ENCODE measurements around the gene OR12D1. TPM values are rescaled to one million over a fixed set of nuclear protein-coding genes. Genes with fewer than 3 reads are reported as not detected.
"Not testable (repeated sequence)": the region's sequence is repeated elsewhere in the genome, so short reads cannot be mapped to it uniquely, and the experiment has no call there.

The OR12D1 gene
- not detected in 2 replicates for total RNA-seq

DNA sequence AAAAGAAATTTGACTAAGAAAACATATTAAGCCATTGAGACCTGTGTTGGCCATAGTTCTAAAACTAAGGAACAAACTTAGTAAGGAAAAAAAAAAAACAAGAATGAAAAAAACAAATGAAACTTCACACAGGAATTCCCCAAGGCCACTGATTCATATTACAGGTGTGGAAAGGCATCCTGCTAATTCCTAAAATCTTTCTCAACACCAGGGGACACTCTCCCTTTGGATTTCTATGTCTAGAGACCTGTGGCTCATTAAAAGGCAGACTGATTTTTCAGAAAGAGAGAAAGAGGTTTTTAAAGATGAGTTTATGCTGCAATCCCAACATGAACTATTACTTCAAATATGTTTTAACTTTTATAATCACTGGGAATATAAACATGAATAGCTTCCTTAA is at the start of gene OR12D1:
Gene OR12D1, plus strand, starts transcription at position 341 of the 400 bp plus-strand sequence.
- intact Hi-C loops (cut with micrococcal nuclease), result no loop called here

DNA sequence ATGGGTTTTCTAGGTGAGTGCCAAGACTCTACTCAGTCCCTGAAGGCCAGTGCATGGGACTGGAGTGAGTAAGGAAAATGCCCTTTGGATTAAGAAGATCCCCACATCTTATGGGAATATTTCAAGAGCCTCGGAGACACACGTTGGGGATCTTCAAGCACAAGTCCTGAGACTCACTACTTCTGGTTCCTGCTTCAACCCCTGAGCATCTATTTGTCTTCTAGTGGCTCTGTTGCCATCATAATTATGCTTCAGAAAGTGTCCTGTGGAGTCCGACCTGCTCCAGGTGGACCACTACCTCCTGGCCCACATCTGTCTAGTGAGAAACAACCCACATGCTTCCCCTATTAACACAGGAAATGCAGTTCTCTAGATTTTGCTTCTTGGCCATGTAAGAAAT is 46.0 kb upstream of the OR12D1 start, which contains the start of gene OR5V1:
Gene OR5V1, minus strand, starts transcription at position 101 of the 400 bp plus-strand sequence. CDS start 12,670 bp downstream, outside the sequence.
- intact Hi-C loops (cut with micrococcal nuclease), result no loop called here

- intact Hi-C loops (cut with micrococcal nuclease), result no loop called here
Measured at GRCh38 chr6:29375191-29375590, 39.5 kb upstream of the OR12D1 start, which contains the start of gene OR12D3. Gene OR12D3 (minus strand): TSS chr6:29375291. CDS start chr6:29375287, 4 bp downstream.

- intact Hi-C loops (cut with micrococcal nuclease), result no loop called here
Measured at GRCh38 chr6:29376003-29376402, 38.7 kb upstream of the OR12D1 start.

- intact Hi-C loops (cut with micrococcal nuclease), result no loop called here
Measured at GRCh38 chr6:29388533-29388932, 26.2 kb upstream of the OR12D1 start.

DNA sequence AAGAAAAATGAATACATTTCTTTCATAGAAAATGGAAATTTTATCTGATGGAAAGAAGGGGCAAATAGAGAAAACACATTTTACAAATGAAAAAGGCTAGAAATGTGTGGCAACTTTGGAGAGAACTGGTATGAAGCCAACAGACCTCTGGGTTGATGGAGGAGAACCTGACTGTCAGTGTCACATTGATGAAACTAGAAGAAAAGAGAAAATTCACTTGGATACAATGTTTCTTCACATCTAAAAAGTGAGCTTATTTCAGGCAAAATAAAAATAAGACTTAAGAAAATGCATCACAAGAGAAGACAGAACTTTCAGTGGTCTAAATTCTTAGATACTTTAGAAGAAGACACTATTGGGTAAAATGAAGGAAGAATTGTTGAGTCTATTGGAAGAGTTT is 19.4 kb upstream of the OR12D1 start, which contains the start of gene OR12D2:
Gene OR12D2, plus strand, starts transcription at position 301 of the 400 bp plus-strand sequence. CDS start 1,069 bp downstream, outside the sequence.
- intact Hi-C loops (cut with micrococcal nuclease), result no loop called here

DNA sequence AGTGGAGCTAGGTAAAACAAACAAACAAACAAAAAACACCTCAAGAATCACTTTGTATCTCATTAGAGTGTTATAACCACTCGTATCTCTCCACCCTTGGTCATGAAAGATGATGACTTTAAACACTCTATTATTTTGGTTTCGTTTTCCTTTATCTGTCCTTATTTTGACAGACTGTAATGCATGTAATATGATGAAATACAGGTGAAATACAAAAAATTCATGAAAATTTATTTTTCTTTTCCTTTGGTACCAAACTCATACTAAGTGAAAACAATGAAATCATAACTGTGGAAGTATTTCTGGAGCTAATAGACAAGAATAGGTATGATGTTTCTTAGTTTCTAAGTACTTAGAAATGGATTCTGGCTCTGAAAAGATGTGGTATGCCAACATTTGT is 15.2 kb upstream of the OR12D1 start:
- intact Hi-C loops (cut with micrococcal nuclease), result no loop called here

GRCh38 chr6:29403801-29404200 is 10.9 kb upstream of the OR12D1 start:
- intact Hi-C loops (cut with micrococcal nuclease), result no loop called here

DNA sequence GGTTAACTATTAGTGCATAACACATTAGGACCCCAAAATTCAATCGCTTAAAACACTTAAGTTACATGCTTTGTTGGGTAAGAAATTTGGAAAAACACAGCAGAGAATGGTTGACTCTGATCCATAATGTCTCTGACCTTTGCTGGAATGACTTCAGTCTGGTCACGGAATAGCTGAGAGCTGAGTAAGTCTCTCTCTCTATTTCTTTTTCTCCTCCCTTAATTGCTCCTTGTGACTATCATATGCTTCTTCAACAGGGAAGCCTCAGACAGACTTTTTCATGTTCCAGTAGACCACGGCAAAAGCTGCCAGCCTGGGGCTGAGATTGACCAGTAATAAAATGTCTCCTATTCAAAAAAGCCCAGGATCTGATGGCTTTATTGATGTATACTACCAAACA is 4.8 kb downstream of the OR12D1 start:
- intact Hi-C loops (cut with micrococcal nuclease), result no loop called here

GRCh38 chr6:29424168-29424567 is 9.4 kb downstream of the OR12D1 start:
- intact Hi-C loops (cut with micrococcal nuclease), result no loop called here

DNA sequence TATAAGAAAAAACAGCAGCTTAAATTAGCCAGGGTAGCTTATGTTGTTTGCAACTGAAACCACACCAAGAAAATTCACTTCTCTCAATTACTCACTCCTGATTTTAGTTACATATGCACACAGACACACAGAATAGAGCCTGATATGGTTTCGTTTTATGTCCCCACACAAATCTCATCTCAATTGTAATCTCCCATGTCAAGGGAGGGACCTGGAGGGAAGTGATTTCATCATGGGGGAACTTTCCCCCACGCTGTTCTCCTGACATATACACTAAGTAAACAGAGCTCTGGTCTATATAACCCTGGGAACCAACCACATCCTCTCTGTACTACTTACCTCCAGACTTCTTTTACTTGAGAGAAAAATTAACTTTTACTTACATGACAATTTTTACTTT is 9.8 kb downstream of the OR12D1 start:
- intact Hi-C loops (cut with micrococcal nuclease), result no loop called here

GRCh38 chr6:29425075-29425474 is 10.3 kb downstream of the OR12D1 start:
- intact Hi-C loops (cut with micrococcal nuclease), result no loop called here

DNA sequence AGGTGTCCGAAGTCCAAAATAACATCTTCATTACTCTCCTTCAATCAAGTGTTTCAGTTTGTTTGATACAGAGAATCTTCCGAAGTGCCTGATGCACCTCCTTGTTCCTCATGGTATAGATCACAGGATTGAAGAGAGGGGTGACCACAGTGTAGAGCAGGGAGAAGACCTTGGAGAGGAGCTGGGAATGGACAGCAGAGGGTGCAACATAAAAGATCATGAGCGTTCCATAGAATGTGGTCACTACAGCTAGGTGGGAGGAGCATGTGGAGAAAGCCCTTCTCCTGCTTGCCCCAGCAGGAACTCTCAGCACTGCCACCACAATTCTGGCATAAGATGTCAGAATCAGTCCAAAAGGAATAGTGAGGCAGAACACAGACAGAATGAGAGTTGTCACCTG is 11.9 kb downstream of the OR12D1 start:
- intact Hi-C loops (cut with micrococcal nuclease), result no loop called here

- intact Hi-C loops (cut with micrococcal nuclease), result not testable (repeated sequence)
Measured at GRCh38 chr6:29436730-29437129, 22.0 kb downstream of the OR12D1 start.

DNA sequence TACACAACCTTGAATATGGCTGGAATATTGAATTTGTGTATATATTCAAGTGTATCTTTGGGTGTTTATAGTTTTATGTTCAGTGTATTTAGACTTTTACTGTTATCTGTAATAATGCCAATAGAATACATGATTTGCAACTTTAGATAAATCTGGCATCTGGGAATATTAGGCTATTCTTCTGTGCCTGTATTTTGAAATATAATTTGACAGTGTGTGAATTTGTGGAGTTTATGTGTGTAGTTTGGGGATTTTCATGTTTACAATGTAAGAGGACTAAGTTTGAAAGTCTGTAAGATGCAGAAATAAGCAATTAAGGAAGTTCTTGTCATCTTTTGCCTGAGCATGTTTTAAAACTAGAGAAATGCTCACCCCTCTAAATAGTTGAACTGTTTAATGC is 24.3 kb downstream of the OR12D1 start, which contains the start of gene OR10C1:
Gene OR10C1, plus strand, starts transcription at position 301 of the 400 bp plus-strand sequence. CDS start 710 bp downstream, outside the sequence.
- intact Hi-C loops (cut with micrococcal nuclease), result no loop called here

DNA sequence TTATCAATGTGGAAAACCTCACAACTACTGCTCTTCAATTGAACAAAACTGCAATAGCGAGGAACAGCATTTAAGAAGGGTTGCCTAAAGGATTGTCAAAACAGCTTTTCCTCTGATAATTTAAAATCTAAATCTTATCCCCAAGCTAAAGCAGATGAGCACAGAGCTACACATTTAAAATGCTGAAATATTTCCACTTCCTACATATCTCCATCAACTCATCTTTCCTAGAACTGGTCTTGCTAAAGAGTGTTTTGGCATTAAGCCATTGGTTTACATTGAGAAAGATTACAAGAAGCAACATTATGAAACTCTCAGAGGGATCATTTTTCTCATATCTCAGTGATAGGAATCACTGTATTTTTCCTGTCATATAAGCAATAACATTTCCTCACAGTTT is 28.0 kb downstream of the OR12D1 start:
- intact Hi-C loops (cut with micrococcal nuclease), result no loop called here

- intact Hi-C loops (cut with micrococcal nuclease), result not testable (repeated sequence)
Measured at GRCh38 chr6:29444031-29444430, 29.3 kb downstream of the OR12D1 start.

- intact Hi-C loops (cut with micrococcal nuclease), result no loop called here
Measured at GRCh38 chr6:29447670-29448069, 32.9 kb downstream of the OR12D1 start.

- intact Hi-C loops (cut with micrococcal nuclease), result no loop called here
Measured at GRCh38 chr6:29451471-29452193, 36.9 kb downstream of the OR12D1 start.

GRCh38 chr6:29456971-29457370 is 42.2 kb downstream of the OR12D1 start, which contains the start of the genes OR11A1 and OR2H1:
Gene OR11A1 (minus strand): TSS chr6:29457071. CDS start chr6:29427641, 29,430 bp downstream.
Gene OR2H1 (plus strand): TSS chr6:29457155. CDS start chr6:29461770, 4,615 bp downstream.
- intact Hi-C loops (cut with micrococcal nuclease), result no loop called here

GRCh38 chr6:29461021-29461814 is 46.5 kb downstream of the OR12D1 start:
- intact Hi-C loops (cut with micrococcal nuclease), result no loop called here

GRCh38 chr6:29462022-29462421 is 47.3 kb downstream of the OR12D1 start:
- intact Hi-C loops (cut with micrococcal nuclease), result no loop called here

Measured in T-helper 1 cell treated with Interleukin-12 subunit alpha and Interleukin-12 subunit beta and Interleukin-4 antibody, amounts not matched to agents 30 ng/mL and 1 ng/mL, for 36 hours (primary cell).